Ovary (tissue), 9 donors: ENCODE results near the gene PKD1. TPM values are rescaled to one million over a fixed set of nuclear protein-coding genes. Genes with fewer than 3 reads are reported as not detected.

Experiments
- DNase-seq, 5 donors: peaks; one replicate each; pipeline ENCODE4 v3.0.0-alpha.2; 2019 to 2020
- H3K27ac ChIP-seq, 2 donors: fragments of 200-600 bp; one replicate each; pipeline versions ENCODE4 v1.5.1 to v1.8.0; 2019 to 2022
- H3K27me3 ChIP-seq: fragments of 200-600 bp; one replicate; pipeline ENCODE4 v1.8.0; 2022
- H3K36me3 ChIP-seq: fragments of 200-600 bp; sonication (generic); one replicate; pipeline ENCODE4 v1.5.1; 2019
- H3K4me1 ChIP-seq: one replicate; pipeline ENCODE4 v1.8.1; 2013; ENCODE audit warnings: mild to moderate bottlenecking, moderate library complexity; ENCODE audit not compliant: insufficient read depth
- H3K4me3 ChIP-seq: fragments of 200-600 bp; sonication (generic); one replicate; pipeline ENCODE4 v1.5.1; 2017
- H3K9me3 ChIP-seq, 2 donors: fragments of 200-600 bp in 1 of 2; sonication (generic) in 1 of 2; one replicate each; pipeline versions ENCODE4 v1.5.1 to v1.8.1; 2013 to 2019; ENCODE audit warnings: mild to moderate bottlenecking in 1 of 2, moderate library complexity in 1 of 2
- EP300 ChIP-seq: sonication (generic); formaldehyde crosslinking; IDR thresholded peaks from one replicate; pipeline ENCODE4 v1.6.1; 2017; ENCODE audit warnings: antibody characterized with exemption
- POLR2A ChIP-seq: fragments of 450-650 bp; IDR thresholded peaks from one replicate; pipeline ENCODE4 v1.6.1; 2017; ENCODE audit warnings: antibody characterized with exemption, mild to moderate bottlenecking, moderate library complexity
- WGBS, 3 donors: extraction: QIAGEN DNeasy Blood & Tissue Kit in 1 of 3; methylation state at CpG; one replicate each; pipeline versions ENCODE4 v1.1.5 to v1.1.7; 2013 to 2017; 5-methylcytosine and 5-hydroxymethylcytosine counted together
- intact Hi-C, 4 donors: fragments of 100-400 bp; cut with DNase I; formaldehyde crosslinking; loops; one replicate each; pipeline versions ENCODE4 v1.11.0 to v1.15.1; 2022 to 2023
- polyA plus RNA-seq, 2 donors: library from polyadenylated mRNA; stranded (reverse); fragments of 200-250 nt in 1 of 2; fragments of 350-450 nt in 1 of 2; fragmentation: Illumina TruSeq in 1 of 2; extraction: RNeasy Lipid Tissue Mini Kit (QIAGEN cat#74804) in 1 of 2; gene quantifications; one replicate each; pipeline ENCODE4 v1.2.3, GENCODE V29; 2013 to 2014
- total RNA-seq, 7 donors: library from RNA; depleted of rRNA in 2 of 7; stranded (reverse); fragments of >200 nt in 2 of 7; fragmentation: NEBNext Ultra II Directional in 3 of 7; extraction: Animal tissue kit (Norgen Biotek cat#: 25700) in 3 of 7; gene quantifications; one replicate each; pipeline versions ENCODE4 v1.1.0 to v1.2.4, GENCODE V29; 2016 to 2023
- TF ChIP-seq, protein P1 (sequence below), 3 donors: fragments of 450-650 bp in 2 of 3; fragments of 200-600 bp in 1 of 3; IDR thresholded peaks; one replicate each; pipeline versions ENCODE4 v1.5.1 to v1.8.0; 2016 to 2022; ENCODE audit warnings: antibody characterized with exemption in 3 of 3, mild to moderate bottlenecking in 1 of 3
- donor health status: DM: no; HTN: no; CAD: no; lungs with moderate emphysema.
- donor health status: DM: no; HTN: no; CAD: no.
- donor health status: Bipolar disorder and iron deficiency.
- donor health status: DM: yes; HTN: yes; CAD: no.
- donor health status: DM: no; HTN: no; CAD: no.
- donor health status: DM: yes; HTN: yes; CAD: no.

The PKD1 gene
- total and polyA plus RNA-seq, 9 donors, result 8.7 to 203 (median 129) TPM

DNA sequence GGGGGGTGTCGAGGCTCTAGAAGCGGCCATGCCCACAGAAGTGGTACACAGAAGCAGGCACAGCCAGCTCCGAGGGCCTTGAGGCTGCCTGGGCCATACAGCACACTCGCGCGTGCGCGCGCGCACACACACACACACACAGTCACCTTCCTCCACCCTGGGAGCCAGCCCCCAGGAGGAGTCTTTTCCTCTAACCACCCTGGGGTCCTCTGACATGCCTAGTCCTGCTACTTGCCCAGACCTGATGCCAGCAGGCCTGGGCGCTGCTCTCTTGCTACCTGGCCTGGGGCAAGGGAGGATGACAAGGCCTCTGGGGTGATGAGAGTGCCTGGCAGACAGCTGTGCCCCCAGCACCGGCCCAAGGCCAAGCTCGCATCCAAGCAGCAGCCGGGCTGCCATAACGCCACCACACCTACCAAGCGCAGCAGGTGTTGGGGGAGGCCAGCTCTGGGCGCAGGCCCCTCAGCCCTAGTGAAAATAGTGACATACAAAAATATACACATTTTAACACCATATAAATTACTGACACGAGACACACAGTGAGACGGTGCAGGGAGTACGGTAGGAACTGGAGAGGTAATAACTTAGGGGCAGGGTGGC is 46.8 kb downstream of the PKD1 start:
- H3K9me3 ChIP-seq, result no peaks in the 10 kb centered on the region
- TF ChIP-seq, protein P1, sequence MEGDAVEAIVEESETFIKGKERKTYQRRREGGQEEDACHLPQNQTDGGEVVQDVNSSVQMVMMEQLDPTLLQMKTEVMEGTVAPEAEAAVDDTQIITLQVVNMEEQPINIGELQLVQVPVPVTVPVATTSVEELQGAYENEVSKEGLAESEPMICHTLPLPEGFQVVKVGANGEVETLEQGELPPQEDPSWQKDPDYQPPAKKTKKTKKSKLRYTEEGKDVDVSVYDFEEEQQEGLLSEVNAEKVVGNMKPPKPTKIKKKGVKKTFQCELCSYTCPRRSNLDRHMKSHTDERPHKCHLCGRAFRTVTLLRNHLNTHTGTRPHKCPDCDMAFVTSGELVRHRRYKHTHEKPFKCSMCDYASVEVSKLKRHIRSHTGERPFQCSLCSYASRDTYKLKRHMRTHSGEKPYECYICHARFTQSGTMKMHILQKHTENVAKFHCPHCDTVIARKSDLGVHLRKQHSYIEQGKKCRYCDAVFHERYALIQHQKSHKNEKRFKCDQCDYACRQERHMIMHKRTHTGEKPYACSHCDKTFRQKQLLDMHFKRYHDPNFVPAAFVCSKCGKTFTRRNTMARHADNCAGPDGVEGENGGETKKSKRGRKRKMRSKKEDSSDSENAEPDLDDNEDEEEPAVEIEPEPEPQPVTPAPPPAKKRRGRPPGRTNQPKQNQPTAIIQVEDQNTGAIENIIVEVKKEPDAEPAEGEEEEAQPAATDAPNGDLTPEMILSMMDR (IDR thresholded peaks at IDR 0.05), result no peak
- TF ChIP-seq EP300, result no peak
- TF ChIP-seq POLR2A, result no peak
- 81 to 89% (median 83%) methylated on average over 20 of the region's 20 CpGs for WGBS, 3 donors
- H3K4me3 ChIP-seq, result no peak overlapping the region
- intact Hi-C loops, result no loop called here
- no peak overlapping the region for H3K27ac ChIP-seq
- H3K36me3 ChIP-seq, result no peaks in the 10 kb centered on the region
- DNase-seq, result no peak
- no peaks in the 10 kb centered on the region for H3K27me3 ChIP-seq
- H3K4me1 ChIP-seq, result peaks cover 6% of the 10 kb centered on the region

DNA sequence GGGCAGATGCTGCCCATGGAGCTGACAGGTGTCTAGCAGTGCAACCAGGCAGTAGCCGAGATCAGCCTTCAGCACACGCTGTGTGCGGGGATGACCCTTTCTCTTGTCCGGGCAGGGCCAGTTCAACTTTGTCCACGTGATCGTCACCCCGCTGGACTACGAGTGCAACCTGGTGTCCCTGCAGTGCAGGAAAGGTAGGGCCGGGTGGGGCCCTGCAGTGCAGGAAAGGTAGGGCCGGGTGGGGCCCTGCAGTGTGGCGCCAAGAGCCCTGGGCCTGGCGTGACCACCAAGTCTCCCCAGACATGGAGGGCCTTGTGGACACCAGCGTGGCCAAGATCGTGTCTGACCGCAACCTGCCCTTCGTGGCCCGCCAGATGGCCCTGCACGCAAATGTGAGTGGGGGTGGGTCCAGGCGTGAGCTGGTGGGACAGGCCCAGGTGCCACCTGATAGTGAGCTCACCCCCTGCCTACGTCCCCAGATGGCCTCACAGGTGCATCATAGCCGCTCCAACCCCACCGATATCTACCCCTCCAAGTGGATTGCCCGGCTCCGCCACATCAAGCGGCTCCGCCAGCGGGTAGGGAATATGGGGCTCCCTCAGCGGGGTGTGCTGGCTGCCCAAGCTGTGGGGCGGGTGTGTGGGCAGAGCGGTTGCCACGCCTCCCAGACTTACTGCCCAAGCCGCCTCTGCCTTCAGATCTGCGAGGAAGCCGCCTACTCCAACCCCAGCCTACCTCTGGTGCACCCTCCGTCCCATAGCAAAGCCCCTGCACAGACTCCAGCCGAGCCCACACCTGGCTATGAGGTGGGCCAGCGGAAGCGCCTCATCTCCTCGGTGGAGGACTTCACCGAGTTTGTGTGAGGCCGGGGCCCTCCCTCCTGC is 47.7 kb downstream of the PKD1 start:
- H3K27me3 ChIP-seq, result no peaks in the 10 kb centered on the region
- H3K27ac ChIP-seq, result no peak overlapping the region
- no peaks in the 10 kb centered on the region for H3K36me3 ChIP-seq
- intact Hi-C loops, result no loop called here
- DNase-seq, result no peak
- no peaks in the 10 kb centered on the region for H3K9me3 ChIP-seq
- H3K4me3 ChIP-seq, result no peak overlapping the region
- WGBS, 3 donors, result 87% methylated on average over 31 to 41 of the region's 41 CpGs
- H3K4me1 ChIP-seq, result peaks cover 8% of the 10 kb centered on the region
- TF ChIP-seq EP300 (no peak), POLR2A (no peak)
- TF ChIP-seq, protein P1 (IDR thresholded peaks at IDR 0.05), result no peak

DNA sequence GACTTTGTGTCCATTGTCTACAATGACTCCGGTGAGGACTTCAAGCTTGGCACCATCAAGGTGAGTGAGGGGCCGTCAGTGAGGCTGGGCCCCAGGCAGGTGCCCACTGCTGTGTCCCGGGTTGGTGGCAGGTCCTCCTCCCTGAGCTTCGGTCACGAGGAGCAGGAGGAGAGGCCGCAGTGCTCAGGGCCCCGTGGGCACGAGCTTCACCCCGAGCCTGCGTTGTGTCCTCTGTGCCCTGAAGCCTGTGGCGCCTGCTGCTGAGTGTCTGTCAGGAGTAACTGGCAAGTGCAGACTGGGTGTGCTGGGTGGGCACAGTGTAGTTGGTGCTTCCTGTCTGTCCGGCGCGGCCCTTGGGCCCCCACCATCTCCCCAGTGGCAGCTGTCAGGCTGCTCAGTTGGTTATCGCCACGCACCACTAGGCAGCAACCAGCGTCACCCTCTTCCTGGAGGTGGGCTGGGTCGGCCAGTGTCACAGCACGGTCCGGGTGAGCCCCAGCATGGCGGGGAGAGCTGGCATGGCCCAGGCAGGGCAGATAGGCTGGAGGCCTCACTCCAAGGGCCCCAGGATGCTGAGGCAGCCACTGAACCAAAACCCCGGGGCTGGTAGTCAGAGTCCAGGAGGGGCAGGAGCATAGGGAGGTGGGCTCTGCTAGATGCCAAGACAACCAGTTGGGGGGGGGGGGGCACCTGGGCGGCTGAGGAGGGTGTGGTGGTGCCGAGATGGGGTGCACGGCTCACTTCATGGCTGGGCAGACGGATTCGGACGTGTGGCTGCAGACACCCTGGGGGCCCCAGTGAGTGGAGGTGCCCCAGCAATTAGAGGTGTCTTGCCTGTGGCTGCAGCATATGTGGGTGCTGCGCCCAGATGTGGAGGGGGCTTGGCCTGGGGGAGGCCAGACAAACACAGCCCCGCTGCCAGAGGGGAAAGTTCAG is 48.6 kb downstream of the PKD1 start:
- no peak for DNase-seq
- Histone ChIP-seq H3K9me3 (no peaks in the 10 kb centered on the region), H3K27ac (no peak overlapping the region), H3K4me1 (peaks cover 14% of the 10 kb centered on the region), H3K27me3 (no peaks in the 10 kb centered on the region), H3K36me3 (no peaks in the 10 kb centered on the region), H3K4me3 (no peak overlapping the region)
- intact Hi-C loops, result no loop called here
- TF ChIP-seq POLR2A, result no peak
- TF ChIP-seq, protein P1 (IDR thresholded peaks at IDR 0.05), result no peak
- TF ChIP-seq EP300, result no peak
- WGBS, 3 donors, result 85 to 88% (median 86%) methylated on average over 29 to 30 of the region's 30 CpGs

DNA sequence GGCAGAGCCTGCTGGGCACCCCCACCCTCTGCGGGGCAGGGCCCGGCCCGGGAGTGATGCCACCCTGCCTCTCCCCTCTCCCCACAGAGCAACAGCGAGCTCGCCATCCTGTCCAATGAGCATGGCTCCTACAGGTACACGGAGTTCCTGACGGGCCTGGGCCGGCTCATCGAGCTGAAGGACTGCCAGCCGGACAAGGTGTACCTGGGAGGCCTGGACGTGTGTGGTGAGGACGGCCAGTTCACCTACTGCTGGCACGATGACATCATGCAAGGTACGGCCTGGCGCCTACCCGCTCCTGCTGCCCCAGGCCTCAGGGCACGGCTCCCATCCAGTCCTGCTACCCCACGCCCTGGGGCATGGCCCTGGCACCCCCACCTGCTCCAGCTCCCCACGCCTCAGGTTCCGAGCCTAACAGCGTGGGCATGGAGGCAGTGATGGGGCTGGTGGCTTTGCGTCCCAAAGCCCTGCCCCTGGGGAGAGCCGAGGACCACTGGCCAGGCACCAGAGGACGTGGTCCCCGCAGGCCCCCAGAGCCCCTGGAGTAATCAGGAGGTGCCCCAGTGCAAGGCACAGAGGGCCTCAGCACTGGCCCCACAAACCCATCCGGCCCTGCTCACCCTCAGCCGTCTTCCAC is 49.5 kb downstream of the PKD1 start:
- TF ChIP-seq, protein P1 (IDR thresholded peaks at IDR 0.05), result no peak
- no peak for DNase-seq
- intact Hi-C loops, result no loop called here
- H3K4me3 ChIP-seq, result no peak overlapping the region
- H3K36me3 ChIP-seq, result no peaks in the 10 kb centered on the region
- peaks cover 8% of the 10 kb centered on the region for H3K4me1 ChIP-seq
- H3K27me3 ChIP-seq, result no peaks in the 10 kb centered on the region
- no peaks in the 10 kb centered on the region for H3K9me3 ChIP-seq
- H3K27ac ChIP-seq, result no peak overlapping the region
- WGBS, 3 donors, result 82 to 89% (median 88%) methylated on average over 23 to 27 of the region's 27 CpGs
